Stimulated activated naive CD8-positive, alpha-beta T cell treated with anti-CD3 and anti-CD28 coated beads, Interleukin-15, Interleukin-2, amounts not matched to agents 100 U/mL and 50 U/mL, for 24 hours (primary cell): ENCODE results near the gene UAP1L1.

Experiments
- ATAC-seq: fragments of 150-1000 bp; cut with Tn5 transposase; one replicate; pipeline ENCODE4 v1.10.0; 2021
- DNase-seq: peaks from one replicate; pipeline ENCODE4 v3.0.0; 2021

The UAP1L1 gene

DNA sequence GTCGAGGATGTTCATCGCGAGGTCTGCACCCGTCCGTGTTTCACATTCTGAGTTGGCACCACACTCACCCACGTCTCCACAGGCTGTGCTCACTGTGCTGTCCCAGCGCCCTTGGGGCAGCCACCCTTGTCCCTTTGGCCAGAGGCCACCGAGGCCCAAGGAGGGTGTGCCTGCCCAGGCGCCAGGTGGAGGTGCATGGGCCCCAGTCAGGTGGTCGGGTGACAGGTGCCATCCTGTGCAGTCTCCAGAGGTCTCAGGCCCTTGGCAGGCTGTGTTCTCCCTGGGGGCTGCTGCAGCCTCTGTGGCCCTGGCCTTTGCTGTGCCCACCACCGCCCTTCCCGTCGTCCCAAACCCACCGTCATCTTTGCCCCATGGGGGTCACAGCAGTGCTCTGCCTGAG is 21.9 kb downstream of the UAP1L1 start:
- no peak for ATAC-seq
- no peak for DNase-seq

DNA sequence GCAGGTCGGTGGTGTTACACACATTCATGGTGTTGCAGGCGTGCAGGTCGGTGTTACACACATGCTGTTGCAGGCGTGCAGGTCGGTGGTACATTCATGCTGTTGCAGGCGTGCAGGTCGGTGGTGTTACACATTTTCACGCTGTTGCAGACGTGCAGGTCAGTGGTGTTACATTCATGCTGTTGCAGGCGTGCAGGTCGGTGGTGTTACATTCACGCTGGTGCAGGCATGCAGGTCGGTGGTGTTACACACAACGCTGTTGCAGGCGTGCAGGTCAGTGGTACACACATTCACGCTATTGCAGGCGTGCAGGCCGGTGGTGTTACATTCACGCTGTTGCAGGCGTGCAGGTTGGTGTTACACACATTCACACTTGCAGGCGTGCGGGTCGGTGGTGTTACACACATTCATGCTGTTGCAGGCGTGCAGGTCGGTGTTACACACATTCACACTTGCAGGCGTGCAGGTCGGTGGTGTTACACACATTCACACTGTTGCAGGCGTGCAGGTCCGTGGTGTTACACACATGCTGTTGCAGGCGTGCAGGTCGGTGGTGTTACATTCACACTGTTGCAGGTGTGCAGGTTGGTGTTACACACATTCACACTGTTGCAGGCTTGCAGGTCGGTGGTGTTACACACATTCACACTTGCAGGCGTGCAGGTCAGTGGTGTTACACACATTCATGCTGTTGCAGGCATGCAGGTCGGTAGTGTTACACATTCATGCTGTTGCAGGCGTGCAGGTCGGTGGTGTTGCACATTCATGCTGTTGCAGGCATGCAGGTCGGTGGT is 26.1 kb downstream of the UAP1L1 start:
- ATAC-seq (no peak), DNase-seq (no peak)

DNA sequence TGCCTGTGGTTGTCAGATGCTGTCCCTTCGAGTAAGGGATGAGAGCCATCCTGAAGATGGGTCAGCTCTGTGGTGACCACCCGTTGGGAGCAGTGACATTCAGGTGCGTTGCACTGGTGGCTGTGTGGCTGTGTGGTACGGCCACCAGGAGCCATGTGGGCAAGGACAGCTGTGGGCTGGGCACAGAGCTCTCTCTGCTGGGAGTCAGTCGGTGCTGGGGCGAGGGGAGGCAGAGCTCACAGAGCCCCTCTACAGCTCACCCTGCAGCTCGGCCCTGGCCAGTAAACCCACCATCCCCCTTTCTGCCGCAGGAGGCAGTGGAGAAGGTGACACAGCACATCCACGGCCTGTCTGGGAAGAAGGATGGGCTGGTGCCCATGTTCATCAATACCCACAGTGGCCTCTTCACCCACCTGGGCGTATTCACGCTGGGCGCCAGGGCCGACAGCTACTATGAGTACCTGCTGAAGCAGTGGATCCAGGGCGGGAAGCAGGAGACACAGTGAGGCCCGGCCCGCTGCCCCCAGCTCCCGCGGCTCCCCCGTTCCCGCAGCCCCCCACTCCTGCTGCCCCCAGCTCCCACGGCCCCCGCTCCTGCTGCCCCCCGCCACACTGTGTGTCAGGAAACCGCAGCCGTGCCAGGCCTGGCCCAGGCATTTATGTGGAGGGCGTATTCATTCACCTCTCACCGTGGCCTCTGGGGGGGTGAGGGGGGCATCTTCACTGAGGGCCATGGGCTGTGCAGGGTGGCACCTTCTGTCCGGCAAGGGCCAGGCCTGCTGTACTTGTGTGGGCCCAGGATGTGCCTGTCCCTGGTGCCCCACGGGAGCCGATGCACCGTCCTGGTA is 28.7 kb downstream of the UAP1L1 start:
- DNase-seq (no peak), ATAC-seq (no peak)

DNA sequence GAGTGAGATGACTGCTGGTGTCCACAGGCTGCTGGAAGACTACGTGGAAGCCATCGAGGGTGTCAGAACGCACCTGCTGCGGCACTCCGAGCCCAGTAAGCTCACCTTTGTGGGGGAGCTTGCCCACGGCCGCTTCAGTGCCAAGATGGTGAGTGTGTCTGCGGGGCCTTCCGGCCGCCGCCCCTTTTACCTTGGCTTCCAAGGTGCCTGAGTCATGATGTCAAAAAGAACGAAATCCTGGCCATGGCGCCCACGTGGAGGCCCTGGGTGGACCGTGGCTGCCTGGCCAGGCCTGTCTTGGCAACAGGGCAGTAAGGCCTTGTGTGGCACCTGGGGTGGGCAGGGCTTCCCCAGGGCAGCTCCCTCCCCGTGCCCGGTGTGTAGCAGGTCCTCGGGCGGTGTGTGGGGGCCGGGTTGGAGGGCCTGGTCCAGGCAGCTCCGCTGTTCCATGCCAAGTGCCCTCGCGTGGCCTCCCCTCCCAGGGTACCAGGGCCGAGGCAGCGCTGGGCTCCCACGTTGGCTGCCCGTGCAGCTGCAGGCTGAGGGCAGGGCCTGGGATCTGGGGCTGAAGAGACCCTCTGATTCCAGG is 29.4 kb downstream of the UAP1L1 start:
- no peak for DNase-seq
- no peak for ATAC-seq

DNA sequence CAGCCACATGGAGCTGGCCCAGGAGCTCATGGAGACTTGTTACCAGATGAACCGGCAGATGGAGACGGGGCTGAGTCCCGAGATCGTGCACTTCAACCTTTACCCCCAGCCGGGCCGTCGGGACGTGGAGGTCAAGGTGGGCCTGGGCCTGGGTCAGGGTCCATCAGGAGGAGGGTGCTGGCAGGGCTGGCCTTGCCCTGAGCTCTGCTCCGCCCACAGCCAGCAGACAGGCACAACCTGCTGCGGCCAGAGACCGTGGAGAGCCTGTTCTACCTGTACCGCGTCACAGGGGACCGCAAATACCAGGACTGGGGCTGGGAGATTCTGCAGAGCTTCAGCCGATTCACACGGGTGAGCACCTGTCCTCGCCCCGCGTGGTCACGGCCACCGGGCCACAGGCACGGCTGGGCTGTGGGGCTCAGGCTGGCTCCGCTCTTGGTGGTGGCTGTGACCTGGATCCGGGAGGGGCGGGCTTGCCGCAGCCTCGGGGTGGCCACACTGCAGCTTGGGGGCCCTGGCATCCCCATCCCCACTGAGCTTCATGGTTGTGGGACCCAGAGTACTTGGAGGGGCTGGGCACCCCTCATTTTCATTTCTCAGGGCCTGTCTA is 30.1 kb downstream of the UAP1L1 start:
- DNase-seq = no peak
- ATAC-seq = no peak

DNA sequence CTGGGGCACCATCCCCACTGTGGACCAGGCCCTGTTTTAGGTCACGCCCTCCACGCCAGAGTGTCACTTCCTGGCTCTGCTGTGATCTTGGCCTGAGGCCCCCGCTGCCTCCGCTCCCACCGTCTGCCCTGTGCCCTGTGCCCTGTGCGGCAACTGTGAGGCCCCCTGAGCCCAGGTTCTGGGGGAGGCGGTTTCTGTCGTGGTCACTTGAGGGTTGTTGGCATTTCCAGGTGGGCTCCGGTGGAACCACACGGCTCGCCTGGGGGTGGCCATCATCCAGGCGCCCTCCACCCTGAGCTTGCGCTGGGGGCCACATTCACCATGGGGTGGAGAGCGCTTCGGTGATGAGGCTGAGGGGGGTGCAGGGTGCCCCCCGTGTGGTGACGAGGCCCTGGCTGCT is 30.7 kb downstream of the UAP1L1 start:
- ATAC-seq (no peak), DNase-seq (no peak)

DNA sequence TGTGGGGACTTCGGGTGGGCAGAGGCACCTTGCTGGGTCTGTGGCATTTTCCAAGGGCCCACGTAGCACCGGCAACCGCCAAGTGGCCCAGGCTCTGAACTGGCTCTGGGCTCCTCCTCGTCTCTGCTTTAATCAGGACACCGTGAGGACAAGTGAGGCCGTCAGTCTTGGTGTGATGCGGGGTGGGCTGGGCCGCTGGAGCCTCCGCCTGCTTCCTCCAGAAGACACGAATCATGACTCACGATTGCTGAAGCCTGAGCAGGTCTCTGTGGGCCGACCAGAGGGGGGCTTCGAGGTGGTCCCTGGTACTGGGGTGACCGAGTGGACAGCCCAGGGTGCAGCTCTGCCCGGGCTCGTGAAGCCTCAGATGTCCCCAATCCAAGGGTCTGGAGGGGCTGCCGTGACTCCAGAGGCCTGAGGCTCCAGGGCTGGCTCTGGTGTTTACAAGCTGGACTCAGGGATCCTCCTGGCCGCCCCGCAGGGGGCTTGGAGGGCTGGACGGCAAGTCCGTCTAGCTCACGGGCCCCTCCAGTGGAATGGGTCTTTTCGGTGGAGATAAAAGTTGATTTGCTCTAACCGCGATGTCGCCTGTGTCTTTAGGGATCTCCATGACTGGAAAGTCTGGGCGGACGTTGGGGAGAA is 31.4 kb downstream of the UAP1L1 start:
- DNase-seq (no peak), ATAC-seq (no peak)

DNA sequence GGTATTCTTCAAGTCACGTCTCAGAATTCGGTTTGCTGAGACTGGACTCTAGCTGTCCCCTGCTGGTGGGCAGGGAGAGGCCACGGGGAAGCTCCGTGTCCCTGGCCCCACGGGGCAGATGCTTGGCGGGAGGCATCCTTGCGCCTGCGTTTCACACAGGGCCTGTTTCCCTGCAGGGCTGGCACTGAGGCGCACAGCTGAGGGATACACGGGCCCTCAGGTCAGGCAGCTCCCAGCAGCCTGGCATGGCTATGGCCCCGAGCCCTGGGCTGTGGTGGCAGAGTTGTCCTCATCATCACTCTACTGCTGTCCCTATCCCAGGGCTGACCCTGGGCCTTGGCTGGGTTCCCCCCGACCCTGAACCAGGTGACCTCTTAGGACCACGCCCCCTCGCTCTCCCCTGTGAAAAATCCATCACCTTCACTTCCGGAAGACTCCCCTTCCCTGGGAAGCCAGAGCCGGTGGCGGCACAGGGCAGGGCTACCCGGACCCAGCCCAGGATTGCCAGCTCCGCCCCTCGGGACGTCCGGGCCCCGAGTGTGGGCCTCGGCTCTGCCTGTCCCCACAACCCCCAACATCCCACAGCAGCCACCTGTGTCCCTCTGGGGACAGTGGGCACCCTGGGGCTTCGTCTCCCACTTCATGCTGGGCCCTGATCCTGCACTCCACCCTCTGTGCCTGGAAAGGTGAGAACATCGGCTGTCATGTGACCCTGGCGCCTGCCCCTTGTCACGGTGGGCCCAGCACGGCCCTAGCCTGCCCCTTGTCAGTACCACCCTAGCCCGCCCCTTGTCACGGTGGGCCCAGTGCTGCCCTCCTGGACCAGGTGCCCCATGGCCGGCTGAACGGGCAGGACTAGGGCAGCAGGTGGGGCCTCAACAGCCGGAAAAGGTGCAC is 32.2 kb downstream of the UAP1L1 start:
- no peak for ATAC-seq
- DNase-seq = no peak

DNA sequence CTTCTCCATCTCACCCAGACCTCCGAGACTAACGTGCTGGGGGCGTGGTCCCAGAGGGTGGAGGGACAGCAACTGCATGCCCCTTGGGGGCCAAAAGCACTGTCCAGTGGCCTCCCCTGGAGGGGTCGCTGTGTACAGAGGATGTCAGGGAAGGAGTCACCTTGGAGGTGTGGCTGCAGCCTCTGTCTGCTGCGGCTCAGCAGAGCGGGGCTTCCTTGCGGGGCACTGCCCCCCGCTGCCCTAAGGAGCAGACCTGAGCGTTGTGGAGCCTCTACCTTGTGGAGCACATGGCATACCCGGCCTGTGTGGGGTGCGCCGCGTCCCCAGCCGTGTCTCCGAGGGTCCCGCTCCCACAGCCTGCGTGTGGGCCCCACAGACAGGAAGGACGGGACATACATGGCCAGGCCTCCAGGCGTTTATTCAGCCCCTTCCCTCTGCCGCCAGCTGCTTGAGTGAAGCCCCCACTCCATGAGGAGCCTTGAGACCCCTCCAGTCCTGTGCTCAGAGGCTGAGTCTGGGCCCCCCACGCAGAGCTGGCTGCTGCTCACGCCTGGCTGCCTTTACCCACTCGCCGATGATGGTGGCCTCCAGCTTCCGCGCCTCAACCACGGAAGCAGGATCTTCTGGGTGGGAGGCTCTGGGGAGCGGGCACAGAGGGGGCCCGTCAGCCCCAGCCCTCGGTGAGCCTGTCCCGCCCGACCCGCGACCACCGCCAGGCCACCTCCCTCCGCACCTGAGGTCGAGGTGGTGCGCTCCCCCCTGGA is 33.0 kb downstream of the UAP1L1 start:
- DNase-seq = no peak

DNA sequence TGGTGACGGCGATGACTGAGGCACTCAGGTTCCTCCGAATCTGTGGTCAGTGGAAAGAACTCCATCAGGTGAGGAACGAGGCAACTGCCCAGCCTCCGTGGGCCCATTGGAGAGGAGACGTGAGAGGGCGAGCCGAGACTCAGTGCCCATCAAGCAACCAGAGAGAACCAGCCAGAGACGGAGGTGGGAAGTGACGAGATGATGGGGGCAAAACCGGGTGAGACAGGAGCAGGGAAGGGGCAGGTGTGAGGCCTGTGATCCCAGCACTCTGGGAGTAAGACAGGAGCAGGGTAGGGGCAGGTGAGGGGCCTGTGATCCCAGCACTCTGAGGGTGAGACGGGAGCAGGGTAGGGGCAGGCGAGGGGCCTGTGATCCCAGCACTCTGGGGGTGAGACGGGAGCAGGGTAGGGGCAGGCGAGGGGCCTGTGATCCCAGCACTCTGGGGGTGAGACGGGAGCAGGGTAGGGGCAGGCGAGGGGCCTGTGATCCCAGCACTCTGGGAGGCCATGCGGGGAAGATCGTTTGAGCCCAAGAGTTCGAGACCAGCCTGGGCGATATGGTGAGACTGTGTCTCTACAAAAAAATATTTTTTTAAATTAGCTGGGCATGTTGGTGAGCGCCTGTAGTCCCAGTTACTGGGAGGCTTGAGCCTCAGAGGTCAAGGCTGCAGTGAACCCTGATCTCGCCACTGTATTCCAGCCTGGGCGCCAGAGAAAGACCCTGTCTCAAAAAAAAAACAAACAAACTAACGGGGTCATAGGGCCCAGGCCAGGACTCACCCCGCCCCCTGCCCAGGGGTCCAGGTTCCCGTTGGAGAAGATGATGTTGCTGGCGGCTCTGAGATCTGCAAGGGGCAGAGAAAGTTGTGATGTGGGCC is 33.8 kb downstream of the UAP1L1 start:
- no peak for DNase-seq
- no peak for ATAC-seq

More for the DNA sequence above, 33.0 kb downstream of the UAP1L1 start:
- no peak for ATAC-seq

DNA sequence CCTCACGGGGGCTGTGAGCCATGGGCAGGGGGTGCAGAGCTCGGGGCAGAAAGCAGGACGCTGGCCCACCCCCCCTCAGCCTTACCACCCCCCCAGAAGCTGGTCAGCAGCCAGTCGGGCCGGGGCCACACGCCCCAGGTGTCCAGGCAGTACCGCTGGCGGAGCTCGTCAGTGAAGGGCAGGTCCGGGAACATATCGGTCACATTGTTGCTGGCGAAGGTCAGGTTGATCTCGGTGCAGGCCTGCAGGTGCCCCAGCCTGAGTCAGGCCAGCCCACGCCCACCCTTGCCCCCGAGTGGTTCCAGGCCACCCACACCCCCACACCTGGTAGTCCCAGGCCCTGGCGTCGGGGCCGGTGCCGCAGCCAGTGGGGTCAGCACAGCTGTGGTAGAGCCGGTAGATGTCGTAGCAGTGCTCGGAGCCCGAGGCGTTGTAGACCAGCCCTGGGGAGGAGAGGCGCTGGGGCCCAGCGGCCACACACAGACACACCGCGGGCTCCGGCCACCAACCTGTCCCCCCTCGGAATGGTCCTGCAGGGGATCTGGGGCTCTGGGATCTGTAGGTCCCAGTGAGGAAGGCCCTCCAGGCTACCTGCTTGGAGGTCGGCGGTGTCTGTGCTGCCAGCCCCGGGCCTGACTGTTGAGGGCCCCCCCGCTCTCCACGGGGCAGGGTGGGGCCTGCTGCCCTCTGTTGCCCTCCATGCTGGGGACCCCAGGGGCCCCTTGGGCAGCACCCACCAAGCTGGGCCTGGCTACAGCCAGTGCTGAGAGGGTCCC is 34.7 kb downstream of the UAP1L1 start:
- DNase-seq (no peak), ATAC-seq (no peak)

DNA sequence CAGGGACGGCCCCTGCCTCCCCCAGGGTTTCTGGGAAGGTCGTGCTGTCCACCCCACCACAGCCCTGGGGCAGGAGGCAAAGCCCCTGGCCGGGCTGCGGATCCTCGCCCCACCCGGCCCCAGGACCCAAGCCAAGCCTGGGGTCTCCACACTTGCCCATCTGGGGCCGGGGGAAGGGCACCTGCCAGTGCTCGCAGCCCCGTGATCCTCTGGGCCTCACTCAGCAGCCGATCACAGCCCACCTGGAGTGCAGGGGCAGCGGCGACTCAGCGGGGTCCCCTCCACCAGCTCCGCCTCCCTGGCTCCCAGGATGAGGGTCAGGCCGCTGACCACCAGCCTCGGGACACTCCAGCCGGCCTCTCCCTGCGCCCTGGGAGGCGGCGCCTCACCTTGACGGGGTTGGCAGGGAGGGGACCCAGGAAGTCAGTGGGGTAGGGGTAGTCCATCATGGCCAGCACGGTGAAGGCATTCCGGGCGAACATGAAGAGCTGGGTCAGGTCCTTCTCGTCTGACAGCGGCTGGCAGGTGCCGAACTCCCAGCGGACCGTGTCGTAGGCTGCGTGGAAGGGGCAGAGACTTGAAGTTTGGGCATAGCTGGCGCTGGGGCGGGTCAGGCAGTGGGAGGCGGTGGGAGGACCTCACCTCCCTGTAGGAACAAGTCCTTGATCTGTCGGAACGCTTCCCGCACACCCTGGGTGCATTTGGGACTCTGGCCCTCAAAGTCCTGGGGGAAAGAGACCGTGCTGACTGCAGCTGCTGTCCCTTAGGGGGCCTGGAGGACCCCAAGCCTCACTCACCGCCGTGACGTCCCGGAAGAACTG is 35.5 kb downstream of the UAP1L1 start:
- ATAC-seq = no peak

DNA sequence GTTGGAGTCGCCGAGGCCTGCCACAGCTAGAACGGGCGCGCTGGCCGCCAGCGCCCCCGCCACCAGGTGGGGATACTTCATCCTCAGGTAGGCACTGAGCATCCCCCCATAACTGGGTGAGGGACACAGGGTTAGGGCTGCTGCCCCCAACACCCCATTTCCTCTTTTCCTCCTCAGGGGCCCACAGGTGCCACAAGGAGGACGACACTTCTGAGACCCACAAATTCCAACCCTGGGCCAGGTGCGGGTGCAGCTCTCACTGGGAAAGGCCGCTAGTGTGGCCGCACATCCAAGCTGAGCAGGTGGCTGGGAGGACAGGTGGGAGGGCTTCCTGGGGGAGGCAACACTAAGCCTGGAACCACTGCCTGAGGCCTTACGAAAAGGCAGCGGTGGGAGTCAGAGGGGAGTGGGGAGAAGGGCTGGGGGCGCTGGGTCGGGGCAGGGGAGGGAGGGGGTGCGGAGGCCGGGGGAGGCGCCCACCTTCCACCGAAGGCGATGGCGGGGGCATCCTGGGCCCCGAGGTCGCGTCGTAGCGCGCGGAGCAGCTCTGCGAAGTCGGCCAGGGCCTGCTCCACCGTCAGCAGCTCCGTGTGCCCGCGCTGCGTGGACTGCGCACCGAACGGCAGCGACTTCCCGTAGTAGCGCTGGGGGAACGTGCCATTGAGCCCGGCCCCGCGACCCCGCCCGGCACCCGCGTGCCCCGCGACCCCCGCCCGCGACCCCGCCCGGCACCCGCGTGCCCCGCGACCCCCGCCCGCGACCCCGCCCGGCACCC is 36.3 kb downstream of the UAP1L1 start:
- no peak for DNase-seq
- ATAC-seq = no peak

More for the DNA sequence above, 35.5 kb downstream of the UAP1L1 start:
- DNase-seq = no peak

DNA sequence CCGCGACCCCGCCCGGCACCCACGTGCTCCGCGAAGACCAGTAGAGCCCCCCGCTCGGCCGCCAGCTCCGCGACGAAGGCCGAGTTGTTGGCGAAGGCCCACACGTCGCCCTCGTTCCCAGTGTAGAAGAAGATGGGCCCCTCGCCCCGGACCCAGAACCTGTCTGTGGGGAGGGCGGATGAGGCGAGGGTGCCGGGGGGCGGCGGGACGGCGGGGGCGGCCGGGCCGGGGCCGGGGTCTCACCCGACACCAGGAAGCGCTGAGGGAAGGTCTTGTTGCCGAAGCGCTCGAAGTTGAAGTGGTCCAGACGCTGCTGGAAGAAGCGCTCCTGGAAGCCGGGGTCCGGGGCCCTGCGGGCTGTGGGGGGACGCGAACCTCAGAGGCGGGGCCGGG is 36.9 kb downstream of the UAP1L1 start:
- DNase-seq = no peak
- ATAC-seq = peak; percentile 1

DNA sequence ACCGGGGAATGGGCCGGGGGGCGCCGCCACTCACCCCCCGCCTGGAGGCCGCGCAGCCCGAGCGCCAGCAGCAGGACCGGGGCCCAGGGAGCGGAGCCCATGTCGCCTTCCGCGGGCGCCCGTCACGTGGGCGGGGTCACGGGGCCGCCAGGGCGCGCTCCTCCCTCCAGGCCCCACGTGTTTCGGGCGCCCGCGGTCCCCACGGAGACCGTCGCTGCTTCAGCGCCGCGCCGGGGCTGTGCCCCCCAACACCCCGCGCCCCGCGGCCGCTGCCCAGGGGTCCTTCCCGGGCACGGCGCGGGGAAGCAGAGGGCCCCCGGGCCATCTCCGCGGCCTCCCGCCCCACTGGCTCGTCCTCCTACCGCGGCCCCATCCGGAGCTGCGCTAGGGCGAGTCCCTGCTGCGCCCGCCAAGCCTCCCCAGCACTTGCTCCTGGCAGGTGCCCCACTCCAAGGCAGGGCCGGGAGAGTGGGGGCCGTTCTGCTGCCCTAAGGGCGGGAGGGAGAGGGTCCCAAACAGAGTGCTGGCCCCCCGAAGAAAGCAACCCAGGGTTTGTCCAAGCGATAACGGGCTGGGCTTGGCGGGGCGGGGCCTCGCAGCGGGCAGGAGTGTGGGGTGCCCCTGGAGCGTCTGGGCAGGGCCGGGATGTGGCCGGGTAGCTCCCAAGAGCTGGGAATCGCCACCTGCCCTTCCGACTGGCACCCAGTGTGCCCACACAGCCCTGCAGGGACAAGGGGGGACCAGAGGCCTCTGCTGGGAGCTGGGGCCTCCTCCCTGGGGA is 37.5 kb downstream of the UAP1L1 start, which contains the start of gene DPP7:
TSS of gene DPP7 (minus strand) at position 121 of the 781 bp plus-strand sequence. CDS start at position 101, 20 bp downstream.
- DNase-seq = peak; percentile 88
- ATAC-seq = peak; percentile 81
